Mesothelial cell of epicardium (in vitro differentiated cells): ENCODE data around the gene TPK1. TPM values are rescaled to one million over a fixed set of nuclear protein-coding genes. Genes with fewer than 3 reads are reported as not detected.

Source experiments
- DNase-seq, 2 experiments: peaks; one replicate each; pipeline ENCODE4 v3.0.0; 2021; ENCODE audit warnings: low spot score in 2 of 2; ENCODE audit not compliant: unreplicated experiment in 2 of 2
- H3K27ac Mint-ChIP-seq: 2 replicates; pipeline ENCODE4 v1.8.0; 2021; ENCODE audit warnings: mixed read lengths
- H3K27me3 Mint-ChIP-seq: 2 replicates; pipeline ENCODE4 v1.8.0; 2021; ENCODE audit warnings: low read depth, mixed read lengths
- H3K36me3 Mint-ChIP-seq: 2 replicates; pipeline ENCODE4 v1.8.0; 2021; ENCODE audit warnings: mixed read lengths
- H3K4me1 Mint-ChIP-seq: 2 replicates; pipeline ENCODE4 v1.8.0; 2021; ENCODE audit warnings: mixed read lengths
- H3K4me3 Mint-ChIP-seq: 2 replicates; pipeline ENCODE4 v1.8.0; 2021; ENCODE audit warnings: mild to moderate bottlenecking, moderate library complexity, mixed read lengths
- H3K9me3 Mint-ChIP-seq: 2 replicates; pipeline ENCODE4 v1.8.0; 2021; ENCODE audit warnings: mixed read lengths
- total RNA-seq: library from RNA; stranded (reverse); gene quantifications from 3 replicates; pipeline ENCODE4 v1.2.1, GENCODE V29; 2021
- TF ChIP-seq, protein P1 (sequence below): fragments of 200-600 bp; sonication (generic); IDR thresholded peaks from one replicate; pipeline ENCODE4 v1.5.0; 2021; ENCODE audit warnings: antibody characterized with exemption; ENCODE audit not compliant: unreplicated experiment

Gene TPK1
- total RNA-seq, 1 donor from 2014 or later = 3.3 TPM

DNA sequence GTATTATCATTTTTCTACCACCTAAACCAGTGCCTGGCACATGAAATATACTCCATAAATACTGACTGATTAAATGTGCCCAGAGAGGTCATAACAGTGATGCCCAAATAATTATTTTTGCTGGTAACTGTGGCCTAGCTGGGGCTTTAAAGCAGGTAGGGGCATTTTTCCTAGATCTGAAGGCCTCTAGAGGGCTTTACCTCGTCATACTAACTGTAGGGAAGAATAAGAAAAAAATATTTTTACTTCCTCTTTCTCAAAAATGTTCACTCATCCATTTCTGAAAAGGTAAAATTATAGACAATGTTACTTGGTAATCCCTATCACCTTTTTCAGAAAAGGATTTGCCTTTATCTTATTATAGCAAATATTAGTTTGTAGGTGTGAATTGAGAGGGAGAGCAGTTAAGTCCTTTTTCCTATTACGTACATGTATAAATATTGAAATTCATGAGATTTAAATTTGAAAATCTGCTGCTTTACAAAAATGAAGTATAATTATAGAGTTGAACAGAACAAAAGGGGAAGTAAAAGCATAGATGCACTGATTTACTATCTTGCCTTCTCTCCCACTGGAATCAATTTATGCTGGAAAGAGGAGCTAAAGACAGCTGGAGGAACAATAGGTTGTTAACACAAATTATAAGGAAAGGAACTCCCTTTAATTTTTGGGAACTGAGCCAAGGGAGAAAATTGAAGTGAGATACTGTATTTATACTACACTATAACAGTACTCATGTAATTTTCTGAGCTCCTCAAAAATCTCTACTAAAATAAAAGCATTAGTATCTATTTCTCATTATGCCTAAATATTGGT is 360.8 kb downstream of the TPK1 start:
- H3K27me3 Mint-ChIP-seq = peaks cover 22% of the 10 kb centered on the region
- DNase-seq = no peak
- H3K9me3 Mint-ChIP-seq = no peaks in the 10 kb centered on the region
- no peak overlapping the region for H3K4me3 Mint-ChIP-seq
- no peaks in the 10 kb centered on the region for H3K36me3 Mint-ChIP-seq
- H3K27ac Mint-ChIP-seq = no peak overlapping the region
- TF ChIP-seq, protein P1, sequence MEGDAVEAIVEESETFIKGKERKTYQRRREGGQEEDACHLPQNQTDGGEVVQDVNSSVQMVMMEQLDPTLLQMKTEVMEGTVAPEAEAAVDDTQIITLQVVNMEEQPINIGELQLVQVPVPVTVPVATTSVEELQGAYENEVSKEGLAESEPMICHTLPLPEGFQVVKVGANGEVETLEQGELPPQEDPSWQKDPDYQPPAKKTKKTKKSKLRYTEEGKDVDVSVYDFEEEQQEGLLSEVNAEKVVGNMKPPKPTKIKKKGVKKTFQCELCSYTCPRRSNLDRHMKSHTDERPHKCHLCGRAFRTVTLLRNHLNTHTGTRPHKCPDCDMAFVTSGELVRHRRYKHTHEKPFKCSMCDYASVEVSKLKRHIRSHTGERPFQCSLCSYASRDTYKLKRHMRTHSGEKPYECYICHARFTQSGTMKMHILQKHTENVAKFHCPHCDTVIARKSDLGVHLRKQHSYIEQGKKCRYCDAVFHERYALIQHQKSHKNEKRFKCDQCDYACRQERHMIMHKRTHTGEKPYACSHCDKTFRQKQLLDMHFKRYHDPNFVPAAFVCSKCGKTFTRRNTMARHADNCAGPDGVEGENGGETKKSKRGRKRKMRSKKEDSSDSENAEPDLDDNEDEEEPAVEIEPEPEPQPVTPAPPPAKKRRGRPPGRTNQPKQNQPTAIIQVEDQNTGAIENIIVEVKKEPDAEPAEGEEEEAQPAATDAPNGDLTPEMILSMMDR = no peak
- H3K4me1 Mint-ChIP-seq = no peaks in the 10 kb centered on the region

DNA sequence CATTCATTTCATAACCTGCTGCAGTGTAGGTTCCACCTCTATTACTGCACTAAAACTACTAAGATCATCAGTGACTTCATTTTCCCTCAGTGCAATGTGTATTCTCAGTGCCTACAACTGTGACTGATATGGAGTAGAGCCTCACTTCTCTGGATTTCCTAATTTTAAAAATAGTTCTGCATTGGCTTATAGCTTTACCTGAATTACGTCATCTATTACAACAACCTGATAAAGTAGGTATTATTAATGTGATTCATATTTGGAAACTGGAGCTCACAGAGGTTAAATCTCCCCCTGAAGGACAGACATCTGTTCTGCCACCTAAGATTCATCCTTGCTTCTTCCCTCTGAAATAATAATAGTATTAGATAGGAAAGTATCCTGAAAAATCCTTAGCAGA is 361.5 kb downstream of the TPK1 start:
- peaks cover 3% of the 10 kb centered on the region for H3K4me1 Mint-ChIP-seq
- no peak for DNase-seq
- no peaks in the 10 kb centered on the region for H3K36me3 Mint-ChIP-seq
- H3K27me3 Mint-ChIP-seq = peaks cover 22% of the 10 kb centered on the region
- TF ChIP-seq, protein P1 = no peak
- H3K4me3 Mint-ChIP-seq = no peak overlapping the region
- no peak overlapping the region for H3K27ac Mint-ChIP-seq
- no peaks in the 10 kb centered on the region for H3K9me3 Mint-ChIP-seq

DNA sequence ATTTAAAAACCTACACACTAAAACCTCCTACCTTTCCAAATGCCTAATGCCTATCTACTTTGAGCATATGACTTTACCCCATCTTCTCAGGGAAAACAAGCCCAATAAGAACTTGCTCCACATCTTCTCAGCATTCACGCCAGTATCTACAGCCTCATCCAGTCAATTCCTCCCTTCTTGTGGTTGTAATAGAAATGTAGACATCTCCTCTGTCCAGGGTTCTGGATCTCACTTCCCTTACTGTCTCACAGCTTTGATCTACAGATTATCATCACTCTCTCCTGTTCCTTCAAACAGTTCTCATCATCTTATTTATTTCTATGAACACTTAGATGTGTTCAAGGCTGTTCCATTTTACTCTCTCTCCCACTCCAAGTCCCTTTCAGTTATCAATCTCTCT is 361.9 kb downstream of the TPK1 start:
- Mint-ChIP-seq H3K36me3 (no peaks in the 10 kb centered on the region), H3K9me3 (no peaks in the 10 kb centered on the region), H3K4me3 (no peak overlapping the region), H3K27ac (no peak overlapping the region), H3K4me1 (peaks cover 7% of the 10 kb centered on the region), H3K27me3 (peaks cover 22% of the 10 kb centered on the region)
- TF ChIP-seq, protein P1 = no peak
- DNase-seq = no peak

DNA sequence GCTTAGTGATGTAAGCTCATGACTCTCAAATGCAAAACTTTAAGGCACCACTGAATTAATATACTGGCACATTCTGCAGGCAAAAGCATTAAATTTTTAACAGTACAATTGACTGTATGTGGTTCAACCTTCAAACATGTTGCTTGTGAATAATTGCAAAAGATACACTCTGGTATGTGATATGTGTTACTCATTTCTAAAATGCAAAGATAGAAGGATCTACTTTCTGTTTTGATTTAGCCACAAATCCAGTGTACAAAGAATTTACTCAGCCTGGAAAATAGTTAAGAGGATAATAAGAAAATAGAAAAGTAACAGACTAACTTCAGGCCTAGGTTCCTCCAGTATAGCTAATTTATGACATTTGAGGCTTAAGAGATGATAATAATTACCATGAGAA is 365.8 kb downstream of the TPK1 start:
- Mint-ChIP-seq H3K27ac (no peak overlapping the region), H3K4me3 (no peak overlapping the region), H3K27me3 (peaks cover 23% of the 10 kb centered on the region), H3K36me3 (no peaks in the 10 kb centered on the region), H3K4me1 (peaks cover 9% of the 10 kb centered on the region), H3K9me3 (no peaks in the 10 kb centered on the region)
- no peak for DNase-seq
- TF ChIP-seq, protein P1 = no peak

DNA sequence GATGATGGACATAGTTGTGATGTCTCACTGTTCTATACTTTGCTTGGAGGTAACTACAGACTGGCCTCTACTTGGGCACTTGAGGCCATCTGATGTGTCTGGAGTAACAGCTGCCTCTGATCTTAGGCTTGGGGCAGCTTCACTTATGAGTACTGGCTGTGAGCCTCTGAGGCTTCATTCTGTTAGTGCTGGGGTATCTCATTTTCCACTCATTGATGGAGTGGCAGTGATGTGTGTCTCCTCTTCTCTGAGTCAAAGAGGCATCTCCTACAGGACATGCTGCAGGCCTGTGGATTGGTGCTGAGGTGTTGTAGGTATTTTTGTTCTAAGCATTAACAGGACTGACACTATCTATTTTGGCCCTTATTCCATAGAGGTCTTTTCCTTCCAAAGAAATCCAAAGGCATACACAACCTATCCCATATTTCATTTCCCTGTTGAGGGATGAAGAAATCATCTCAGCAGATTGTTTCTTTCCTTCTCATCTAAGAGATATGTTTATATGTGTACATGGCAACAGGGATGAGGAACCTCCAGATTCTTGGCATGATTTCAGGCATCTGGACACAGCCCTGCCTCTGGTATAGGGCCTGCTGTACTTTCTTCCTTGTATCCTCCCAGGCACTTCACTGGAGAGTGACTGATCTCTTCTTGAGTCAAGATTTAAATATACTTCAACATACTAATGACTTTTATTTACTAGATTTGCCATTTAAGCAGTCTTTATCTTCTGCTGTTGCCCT is 366.7 kb downstream of the TPK1 start:
- Mint-ChIP-seq H3K4me1 (peaks cover 9% of the 10 kb centered on the region), H3K36me3 (no peaks in the 10 kb centered on the region), H3K27ac (no peak overlapping the region), H3K27me3 (peaks cover 22% of the 10 kb centered on the region), H3K9me3 (no peaks in the 10 kb centered on the region), H3K4me3 (no peak overlapping the region)
- DNase-seq = no peak
- TF ChIP-seq, protein P1 = no peak
